ENCODE results near the gene PIK3R6.

The PIK3R6 gene, protein sequence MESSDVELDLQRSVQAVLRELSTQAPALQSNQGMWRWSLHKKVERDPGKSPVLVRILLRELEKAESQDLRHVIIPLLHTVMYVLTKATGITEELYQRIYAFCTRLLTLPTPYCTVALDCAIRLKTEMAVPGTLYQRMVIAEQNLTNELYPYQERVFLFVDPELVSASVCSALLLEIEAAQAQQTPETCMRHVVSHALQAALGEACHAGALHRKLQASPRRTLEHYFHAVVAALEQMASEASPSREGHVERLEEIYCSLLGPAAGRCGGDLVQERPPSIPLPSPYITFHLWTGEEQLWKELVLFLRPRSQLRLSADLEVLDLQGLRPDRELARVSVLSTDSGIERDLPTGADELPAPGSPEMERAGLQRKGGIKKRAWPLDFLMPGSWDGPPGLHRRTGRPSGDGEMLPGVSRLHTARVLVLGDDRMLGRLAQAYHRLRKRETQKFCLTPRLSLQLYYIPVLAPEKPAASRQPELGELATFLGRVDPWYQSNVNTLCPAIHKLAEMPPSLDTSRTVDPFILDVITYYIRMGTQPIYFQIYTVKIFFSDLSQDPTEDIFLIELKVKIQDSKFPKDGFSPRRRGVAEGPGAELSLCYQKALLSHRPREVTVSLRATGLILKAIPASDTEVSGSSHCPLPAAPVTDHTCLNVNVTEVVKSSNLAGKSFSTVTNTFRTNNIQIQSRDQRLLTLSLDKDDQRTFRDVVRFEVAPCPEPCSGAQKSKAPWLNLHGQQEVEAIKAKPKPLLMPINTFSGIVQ

DNA sequence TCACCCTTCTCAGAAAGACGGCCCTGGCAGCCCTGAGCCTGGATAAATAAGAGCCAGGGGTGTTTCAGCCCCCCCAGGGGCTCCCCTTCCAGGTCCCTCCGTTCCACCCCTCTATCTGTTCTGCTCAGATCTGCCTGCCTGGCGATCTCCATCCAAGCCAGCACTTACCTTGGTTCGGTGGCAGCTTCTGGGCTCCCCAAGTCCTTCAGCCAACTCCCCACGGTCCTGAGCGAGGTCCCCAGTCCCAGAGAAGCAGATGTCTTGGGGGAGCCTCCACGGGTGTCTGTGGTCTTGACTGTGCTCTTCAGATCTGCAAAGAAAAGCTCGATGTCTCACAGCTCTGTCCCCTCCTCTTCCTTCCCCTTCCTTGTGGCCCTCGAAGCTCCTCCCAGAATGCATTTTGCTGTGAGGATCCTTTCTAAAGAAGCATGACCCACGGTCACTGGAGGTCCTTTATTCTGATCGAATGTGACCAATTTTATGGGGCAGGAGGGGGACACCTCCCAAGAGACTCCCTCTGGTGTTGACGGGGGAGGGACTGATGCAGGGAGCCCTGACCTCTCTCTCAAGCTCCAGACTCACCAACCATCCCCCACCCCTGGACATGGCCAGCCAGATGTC, at the start of gene PIK3R6:
TSS of gene PIK3R6 (minus strand) at position 314 of the 621 bp plus-strand sequence. CDS start 17,880 bp downstream, outside the sequence.
- in situ Hi-C loops (cut with MboI; ENCODE audit: low sequenced_read_pairs), result no loop called here

DNA sequence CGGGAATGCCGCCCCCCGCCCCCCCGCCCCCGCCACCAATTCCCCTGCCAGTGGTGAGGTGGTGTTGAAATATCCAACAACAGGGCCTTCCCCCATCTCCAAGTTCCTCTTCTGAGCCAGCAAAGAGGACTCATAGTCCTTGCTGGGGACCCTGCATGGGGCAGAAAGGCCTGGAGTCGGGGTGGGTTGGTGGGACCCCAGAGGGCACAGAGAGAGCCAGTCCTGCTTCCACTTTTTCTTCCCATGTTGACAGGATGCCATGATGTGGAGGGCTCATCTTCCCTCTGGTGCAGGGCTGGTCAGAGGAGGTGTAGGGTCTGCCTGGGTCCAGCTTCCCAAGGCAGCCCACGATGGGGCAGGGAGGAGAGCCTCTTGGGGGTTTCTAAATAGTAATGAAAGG, 49.0 kb upstream of the PIK3R6 start:
- in situ Hi-C loops (cut with MboI; ENCODE audit: low sequenced_read_pairs), result no loop called here

DNA sequence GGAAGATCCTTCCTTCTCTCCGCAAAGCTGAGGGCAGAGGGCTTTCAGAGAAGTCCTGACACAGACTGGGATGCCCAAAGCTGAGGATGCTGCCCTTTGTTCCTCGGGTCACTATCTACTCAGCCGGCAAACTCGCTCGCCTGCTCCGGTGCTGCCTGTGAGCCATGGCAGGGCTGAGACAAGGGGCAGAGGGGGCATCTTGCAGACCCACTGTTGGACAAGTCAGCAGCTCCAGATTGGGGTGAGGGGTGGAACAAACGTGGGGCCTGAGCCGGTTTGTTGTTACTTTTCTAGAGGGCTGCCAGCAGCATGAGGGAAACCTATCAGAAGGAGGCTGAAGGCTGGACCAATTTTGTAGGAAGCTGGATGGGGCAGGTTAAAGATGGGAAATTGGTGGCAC, 47.1 kb upstream of the PIK3R6 start:
- in situ Hi-C loops (cut with MboI; ENCODE audit: low sequenced_read_pairs), result no loop called here

DNA sequence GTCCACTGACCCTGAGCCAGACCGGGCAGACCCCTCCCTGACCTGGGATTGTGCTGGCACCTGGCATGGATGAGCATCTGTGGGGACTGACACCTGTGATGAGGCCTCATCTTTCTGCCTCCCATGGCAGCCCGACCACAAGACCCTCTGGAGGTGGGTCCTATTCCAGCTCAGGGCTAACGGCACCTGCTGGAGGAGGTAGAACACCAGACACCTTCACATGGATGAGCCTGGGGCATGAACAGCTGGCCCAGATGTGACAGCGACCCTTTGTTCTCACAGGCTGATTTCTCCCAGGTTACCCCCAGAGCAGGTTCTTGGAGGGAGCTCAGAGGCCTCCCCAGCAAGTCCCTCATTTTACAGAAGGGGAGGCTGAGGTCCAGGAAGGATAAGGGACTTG, 46.4 kb upstream of the PIK3R6 start:
- in situ Hi-C loops (cut with MboI; ENCODE audit: low sequenced_read_pairs), result no loop called here

DNA sequence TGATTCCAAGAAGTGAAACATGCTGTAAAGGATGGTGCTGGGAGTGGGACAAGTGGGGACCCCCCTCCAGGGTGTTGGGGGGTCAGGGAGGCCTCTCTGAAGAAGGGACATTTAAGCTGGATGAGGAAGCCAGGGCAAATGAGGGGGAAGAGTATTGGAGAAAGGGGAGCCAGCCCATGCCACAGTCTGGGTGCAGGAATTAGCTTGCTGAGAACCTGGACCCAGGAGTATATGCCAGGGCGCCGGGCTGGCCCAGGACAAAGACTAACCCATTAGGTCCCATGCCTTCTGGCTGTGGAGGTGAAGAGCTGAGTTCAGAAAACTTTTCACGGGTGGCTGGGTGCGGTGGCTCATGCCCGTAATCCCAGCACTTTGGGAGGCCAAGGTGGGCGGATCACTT, 45.6 kb upstream of the PIK3R6 start:
- in situ Hi-C loops (cut with MboI; ENCODE audit: low sequenced_read_pairs), result no loop called here

DNA sequence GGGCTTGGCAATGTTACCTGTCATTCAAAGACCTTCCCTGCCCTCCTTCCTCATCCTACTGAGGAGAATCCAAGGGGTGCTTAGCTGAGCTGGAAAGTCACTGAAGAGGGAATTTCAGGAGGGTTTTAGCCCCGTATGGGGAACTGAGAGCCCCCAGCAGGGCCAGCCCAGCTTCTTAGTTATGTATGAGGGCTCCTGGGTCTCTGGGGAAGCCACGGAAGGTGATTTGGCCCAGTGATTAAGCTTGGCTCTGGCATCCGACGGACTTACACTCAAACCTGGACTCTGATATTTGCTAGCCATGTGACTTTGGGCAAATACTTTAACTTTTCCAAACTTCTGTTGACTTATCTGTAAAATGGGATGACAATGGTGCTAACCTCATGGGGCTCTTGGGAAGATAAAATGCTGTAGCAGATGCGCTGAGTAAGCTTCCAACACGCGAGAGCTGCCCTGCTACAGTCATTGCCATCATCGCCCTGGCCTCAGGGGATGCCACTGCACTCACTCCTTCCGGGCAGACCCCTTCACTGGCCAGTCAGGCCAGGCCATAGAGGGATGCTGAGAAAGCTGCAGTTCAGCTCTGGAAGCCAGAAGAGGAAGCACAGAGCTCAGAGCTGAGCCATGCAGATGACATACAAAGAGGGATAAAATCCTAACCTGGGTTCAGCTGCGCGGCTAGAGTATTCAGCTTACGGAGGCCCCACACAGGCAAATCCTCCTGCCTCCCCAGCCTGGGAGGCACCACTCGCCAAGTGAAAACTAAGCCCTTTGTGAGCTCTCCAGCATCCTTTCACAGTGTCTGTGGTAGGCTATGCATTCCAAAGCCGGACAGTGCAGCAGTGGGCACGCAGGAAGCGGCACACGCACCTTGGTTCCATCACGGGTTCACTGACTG, 44.9 kb upstream of the PIK3R6 start:
- in situ Hi-C loops (cut with MboI; ENCODE audit: low sequenced_read_pairs), result no loop called here

DNA sequence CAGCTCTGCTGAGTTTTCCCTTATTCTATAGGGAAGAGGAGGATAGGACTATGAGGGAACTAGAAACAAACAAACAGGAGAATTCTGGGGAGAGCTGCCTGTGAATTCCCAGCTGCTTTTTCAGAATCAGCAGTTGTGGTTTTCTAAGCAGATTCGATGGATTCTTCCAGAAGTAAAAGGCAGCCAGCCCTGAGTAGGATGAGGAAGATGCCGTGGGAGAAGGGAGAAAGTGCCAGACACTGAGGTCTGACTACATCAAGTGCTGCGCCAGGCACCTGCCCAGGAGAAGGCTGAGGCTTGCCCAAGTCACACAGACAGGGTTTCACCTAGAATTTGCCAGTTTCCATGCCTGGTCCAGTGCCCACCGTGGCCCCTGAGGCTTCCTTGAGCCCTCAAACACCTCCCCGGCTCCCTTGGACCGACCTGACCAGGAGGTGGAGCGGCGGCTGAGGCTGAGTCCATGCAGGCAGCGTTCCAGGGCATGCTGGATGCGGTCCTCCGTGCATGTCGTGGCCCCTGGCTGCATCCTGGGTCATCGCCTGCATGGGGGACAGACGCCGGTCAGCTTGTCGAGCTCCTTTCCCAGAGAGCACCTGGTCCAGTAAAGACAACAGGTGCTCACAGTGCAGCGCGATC, 43.6 kb upstream of the PIK3R6 start:
- in situ Hi-C loops (cut with MboI; ENCODE audit: low sequenced_read_pairs), result no loop called here

DNA sequence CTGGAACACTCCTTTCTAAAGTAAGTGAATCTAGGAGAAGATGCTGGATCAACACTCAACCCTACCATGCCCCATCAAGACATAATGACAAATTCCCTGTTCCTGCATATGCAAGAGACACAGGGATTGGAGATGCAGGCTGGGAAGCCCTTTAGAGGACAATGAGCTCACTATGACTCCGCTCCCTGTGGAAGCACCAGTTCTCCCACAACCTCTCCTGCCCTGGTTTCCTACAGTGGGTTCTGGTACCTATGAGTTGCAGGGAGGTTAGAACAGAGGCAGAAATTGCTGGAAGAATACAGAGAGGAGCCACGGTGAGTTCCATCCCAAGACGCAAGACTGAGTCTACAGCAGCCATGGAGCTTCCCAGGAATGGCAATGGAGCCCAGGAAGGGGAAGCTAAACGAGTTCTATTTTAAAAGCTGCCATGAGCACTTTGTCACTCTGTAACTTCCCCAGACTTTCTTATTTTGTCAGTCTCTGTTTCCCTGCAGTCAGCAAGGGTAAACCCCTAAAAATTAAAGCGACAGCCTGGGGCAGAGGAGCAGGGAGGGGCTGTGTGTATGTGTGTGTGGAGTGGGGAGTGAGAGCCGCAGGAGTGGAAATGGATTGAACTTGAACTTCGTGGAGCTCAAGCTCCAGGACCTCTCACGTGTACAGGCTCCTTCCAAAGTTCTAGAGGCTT, 42.3 kb upstream of the PIK3R6 start:
- in situ Hi-C loops (cut with MboI; ENCODE audit: low sequenced_read_pairs), result no loop called here

DNA sequence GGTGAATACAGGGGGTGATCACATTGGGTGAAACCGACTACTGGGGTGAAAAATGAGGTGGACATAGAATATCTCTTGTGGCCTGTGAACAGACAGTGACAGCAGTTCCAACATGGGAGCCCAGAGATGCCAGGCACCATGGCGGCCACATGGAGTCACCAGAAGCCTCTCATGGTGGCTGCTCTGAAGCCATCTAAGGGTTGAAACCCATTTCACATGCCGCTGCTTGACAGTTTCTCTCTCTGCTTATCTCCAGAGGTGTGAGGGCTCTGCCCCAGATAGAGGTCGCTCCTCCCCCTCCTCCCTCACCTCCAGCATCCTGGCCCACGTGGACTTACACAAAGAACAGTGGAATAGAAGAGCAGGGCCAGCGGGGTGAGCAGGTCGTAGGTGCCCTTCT, 37.9 kb upstream of the PIK3R6 start:
- in situ Hi-C loops (cut with MboI; ENCODE audit: low sequenced_read_pairs), result no loop called here

DNA sequence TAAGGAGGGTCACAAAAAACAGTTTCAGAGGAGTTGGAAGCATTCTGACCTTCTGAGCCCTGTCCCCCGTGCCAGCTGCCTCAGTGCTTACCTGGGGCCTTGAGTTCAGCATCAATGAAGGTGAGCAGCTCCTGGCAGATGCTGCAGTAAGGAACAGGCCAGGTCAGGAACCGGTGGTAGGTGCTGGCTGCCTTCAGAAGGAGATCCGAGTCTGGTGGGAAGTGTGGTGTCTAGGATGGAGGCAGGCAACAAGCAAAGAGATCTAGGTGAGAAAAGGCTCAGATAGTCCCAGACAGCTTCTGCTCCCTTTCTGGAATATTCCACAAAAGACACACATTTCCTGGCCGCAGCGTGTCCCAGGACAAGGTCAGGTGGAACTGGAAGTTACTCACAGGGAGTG, 37.2 kb upstream of the PIK3R6 start:
- in situ Hi-C loops (cut with MboI; ENCODE audit: low sequenced_read_pairs), result no loop called here

DNA sequence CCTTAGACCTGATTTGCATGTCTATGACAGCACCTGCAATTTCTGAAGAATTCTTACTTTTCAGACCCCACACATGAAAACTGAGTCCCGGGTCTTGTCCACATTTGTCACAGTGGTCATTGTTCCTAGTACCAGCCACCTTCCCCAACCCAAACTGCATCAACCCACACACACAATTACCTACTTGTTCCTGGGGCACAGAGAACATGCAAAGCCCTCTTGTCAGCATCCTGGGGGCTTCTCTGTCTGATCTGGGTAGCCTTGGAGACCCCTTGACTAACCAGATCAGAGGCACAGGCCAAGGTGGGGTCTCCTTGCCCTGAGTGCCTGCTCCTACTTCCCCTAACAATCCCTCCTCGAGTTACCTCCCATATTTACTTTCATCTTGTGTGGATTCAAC, 36.7 kb upstream of the PIK3R6 start:
- in situ Hi-C loops (cut with MboI; ENCODE audit: low sequenced_read_pairs), result no loop called here

DNA sequence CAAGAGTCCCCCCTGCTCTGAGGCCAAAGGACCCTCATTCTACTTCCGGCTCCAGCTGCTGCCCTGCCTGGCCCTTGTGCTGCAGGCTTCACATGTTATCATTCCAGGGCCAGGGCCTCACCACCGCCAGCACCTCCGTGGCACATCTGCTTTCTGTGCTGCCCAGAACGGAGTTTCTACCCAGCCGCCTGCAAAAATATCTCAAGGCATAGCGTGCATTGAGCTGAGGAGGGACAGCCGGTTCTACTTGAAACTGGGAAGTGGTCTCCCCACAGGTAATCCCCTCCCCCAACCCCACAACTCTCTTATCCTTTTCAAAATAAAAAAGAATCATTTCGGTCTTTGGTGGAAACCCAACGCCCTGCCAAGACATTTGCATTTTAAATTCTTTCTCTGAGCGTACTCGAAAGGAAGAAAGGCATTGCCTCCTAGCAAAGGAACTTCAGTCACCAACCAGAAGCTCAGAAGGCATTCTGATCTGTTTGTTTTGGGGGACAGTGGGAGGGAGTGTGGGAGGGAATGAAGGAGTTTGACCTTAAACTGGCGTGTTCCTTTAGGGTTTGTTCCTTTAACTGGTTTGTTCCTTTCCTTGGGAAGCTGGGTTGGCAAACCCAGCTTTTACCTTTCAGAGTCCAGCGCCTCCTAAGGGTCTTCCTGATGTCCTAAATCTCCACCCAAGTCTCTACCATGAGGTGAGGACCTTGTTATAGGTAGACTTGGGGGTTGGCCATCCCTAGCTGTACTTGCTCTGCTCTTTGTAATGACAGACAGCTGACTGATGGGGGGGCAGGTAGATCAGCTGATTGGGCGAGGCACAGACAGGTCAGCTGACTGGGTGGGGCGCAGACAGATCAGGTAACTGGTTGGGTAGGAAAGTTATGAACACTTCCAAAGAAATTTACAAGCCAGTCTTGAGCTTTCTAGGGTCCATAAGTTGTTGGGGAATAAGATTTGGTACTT, 33.4 kb upstream of the PIK3R6 start:
- in situ Hi-C loops (cut with MboI; ENCODE audit: low sequenced_read_pairs), result no loop called here

DNA sequence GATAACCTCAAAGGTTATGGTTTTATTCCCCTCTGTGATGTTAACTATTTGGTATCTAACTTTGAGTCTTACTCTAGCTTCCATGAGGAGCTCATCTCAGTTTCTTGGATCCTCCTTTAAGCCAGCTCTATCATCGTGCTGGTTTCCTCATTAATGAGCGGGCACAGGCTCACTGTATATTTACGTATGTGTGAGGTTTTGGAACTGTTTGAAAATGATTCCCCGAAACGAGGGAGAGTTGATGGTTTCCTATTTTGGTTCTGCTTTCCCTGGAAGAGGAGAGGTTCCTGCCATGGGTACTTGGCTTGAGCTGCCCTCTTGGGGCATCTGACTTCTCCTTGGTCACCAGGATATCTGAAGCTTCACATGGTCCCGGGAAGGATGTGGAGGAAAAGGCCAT, 32.7 kb upstream of the PIK3R6 start:
- in situ Hi-C loops (cut with MboI; ENCODE audit: low sequenced_read_pairs), result no loop called here

DNA sequence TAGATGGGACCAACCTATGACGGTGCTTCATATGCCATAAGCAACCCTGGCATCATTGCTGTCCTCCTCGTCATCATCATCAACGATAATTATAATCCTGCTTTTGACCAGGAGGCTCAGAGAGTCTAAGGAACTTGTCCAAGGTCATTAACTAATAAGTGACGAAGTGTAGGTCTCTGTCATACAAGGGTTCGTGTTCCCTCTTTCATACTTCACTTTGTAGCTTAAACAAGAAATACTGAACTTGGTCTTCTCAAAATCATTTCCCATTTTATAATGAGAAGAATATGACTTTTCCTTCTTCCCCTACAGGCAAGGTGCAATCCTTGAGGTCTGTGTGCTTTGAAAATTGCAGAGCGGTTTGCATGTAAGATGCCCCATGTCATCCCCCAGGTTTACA, 31.2 kb upstream of the PIK3R6 start:
- in situ Hi-C loops (cut with MboI; ENCODE audit: low sequenced_read_pairs), result no loop called here

DNA sequence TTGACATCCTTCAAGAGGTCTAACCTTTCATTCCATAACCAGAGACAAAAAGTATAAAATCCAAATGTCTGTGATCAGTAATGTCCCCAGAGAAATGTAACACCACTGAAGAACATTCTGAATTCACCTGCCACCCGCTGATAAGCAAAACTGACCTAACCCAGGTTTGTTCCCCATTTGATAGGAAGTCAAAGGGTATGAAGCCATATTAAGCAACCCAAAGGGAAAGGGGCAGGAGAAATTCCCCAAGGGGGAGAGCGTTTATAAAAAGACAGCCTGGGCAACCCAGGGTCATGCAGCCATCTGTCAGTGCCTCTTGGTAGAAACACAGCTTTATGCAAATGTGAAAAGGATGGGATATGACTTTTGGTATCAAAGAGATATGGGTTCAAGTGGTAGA, 30.7 kb upstream of the PIK3R6 start:
- in situ Hi-C loops (cut with MboI; ENCODE audit: low sequenced_read_pairs), result no loop called here

DNA sequence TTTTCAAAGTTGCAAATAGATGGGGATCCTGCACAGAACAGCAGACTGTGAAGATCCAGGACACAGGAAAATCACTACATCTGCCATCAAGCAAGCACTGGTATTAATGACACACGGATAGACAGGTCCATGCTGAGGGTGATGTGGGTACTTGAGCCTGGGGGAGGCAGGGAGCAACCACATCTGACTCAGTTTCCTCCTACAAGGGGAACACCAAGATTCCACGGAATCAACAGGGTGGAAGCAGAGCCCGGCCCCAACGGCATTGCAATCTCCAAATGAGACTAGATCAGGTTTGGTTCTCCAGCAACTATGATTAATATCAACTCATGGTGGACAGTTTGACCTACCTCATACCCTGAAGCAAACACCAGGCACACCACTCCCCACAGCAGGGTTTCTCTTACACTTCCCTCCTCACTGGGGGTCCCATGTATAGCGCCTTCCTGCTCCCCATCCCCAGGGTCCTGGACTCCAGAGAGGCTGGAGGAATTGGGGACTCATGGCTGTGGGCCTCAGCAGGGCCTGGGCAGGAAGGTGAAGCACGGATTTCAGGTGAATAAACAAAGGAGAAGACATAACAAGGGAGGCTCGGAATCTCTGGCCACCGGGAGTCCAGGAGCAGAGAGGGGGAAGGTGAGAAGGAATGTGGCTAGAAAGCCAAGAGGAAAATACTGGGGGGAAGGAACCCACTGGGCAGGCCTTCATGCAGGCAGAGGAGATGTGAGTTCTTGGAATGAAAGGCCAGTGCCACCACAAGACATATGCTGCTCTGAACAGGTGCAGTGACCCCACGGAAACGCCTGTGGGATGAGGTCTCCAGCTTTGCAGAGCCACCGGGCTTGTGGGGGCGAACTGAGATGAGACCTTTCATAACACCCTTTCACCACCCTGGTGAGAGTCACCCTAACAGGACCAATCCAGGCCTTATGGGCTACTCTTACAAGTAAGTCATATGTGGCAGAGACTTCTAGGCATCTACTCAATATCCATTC, 29.5 kb upstream of the PIK3R6 start:
- in situ Hi-C loops (cut with MboI; ENCODE audit: low sequenced_read_pairs), result no loop called here

DNA sequence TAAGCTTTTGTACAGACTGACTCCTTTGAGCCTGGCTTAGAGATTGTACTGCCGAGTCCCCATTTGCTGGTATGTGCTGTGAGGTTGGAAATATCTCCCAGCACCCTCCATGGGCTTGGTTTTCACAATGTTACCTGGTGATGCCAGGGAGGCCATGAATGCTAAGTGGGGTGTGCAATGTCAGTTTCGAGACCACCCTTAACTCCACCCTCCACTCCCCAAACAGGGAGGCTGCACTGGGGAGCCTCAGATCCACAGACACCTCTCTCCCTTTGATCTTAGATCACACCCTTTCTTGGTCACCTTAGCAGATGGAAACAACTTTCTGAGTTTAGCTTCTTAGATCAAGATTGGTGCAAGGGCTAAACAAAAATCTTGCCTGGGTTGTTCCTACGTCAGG, 28.6 kb upstream of the PIK3R6 start:
- in situ Hi-C loops (cut with MboI; ENCODE audit: low sequenced_read_pairs), result no loop called here

Measured in HL-60/S4 treated with retinoic acid at 250 ng/mL for 4 days and 3 days (cell line).